Natural killer cell (primary cell): Measurements from ENCODE around the gene MEPE. TPM values are rescaled to one million over a fixed set of nuclear protein-coding genes. Genes with fewer than 3 reads are reported as not detected.

Experiments
- ATAC-seq, 3 donors: fragments of 150-1000 bp in 2 of 3; fragments of 200-7000 bp in 1 of 3; cut with Tn5 transposase; 1 replicate in 1 of 3; 2 replicates in 2 of 3; pipeline ENCODE4 v1.10.0; 2021; ENCODE audit warnings: mild to moderate bottlenecking in 2 of 3, moderate library complexity in 2 of 3
- DNase-seq, 2 donors: peaks; one replicate each; pipeline versions ENCODE4 v3.0.0 to v3.0.0-alpha.2; 2013 to 2021; ENCODE audit warnings: mixed read lengths in 1 of 2
- H3K27ac ChIP-seq: one replicate; pipeline ENCODE4 v1.5.1; 2013; ENCODE audit warnings: mild to moderate bottlenecking, low read length
- H3K27me3 ChIP-seq: one replicate; pipeline ENCODE4 v1.6.1; 2013; ENCODE audit warnings: low read length; ENCODE audit not compliant: control insufficient read depth, insufficient read depth
- H3K36me3 ChIP-seq: one replicate; pipeline ENCODE4 v1.6.1; 2013; ENCODE audit warnings: low read length; ENCODE audit not compliant: control insufficient read depth, insufficient read depth
- H3K4me1 ChIP-seq: one replicate; pipeline ENCODE4 v1.6.1; 2013; ENCODE audit warnings: low read length; ENCODE audit not compliant: control insufficient read depth, insufficient read depth
- H3K4me3 ChIP-seq: one replicate; pipeline ENCODE4 v1.5.1; 2013; ENCODE audit warnings: low read length
- H3K9me3 ChIP-seq: one replicate; pipeline ENCODE4 v1.6.1; 2013; ENCODE audit warnings: low read length; ENCODE audit not compliant: control insufficient read depth, insufficient read depth
- H3K27ac Mint-ChIP-seq, 2 donors: one replicate each; pipeline ENCODE4 v1.8.0; 2022; ENCODE audit warnings: mild to moderate bottlenecking in 2 of 2, mixed read lengths in 2 of 2, moderate library complexity in 1 of 2
- H3K27me3 Mint-ChIP-seq, 2 donors: one replicate each; pipeline ENCODE4 v1.8.0; 2022; ENCODE audit warnings: low read depth in 2 of 2, mixed read lengths in 2 of 2
- H3K36me3 Mint-ChIP-seq: one replicate; pipeline ENCODE4 v1.8.0; 2022; ENCODE audit warnings: mixed read lengths
- H3K4me1 Mint-ChIP-seq, 2 donors: one replicate each; pipeline ENCODE4 v1.8.0; 2022; ENCODE audit warnings: mixed read lengths in 2 of 2
- H3K4me3 Mint-ChIP-seq: one replicate; pipeline ENCODE4 v1.8.0; 2022; ENCODE audit warnings: mild to moderate bottlenecking, moderate library complexity, mixed read lengths
- H3K9me3 Mint-ChIP-seq, 2 donors: one replicate each; pipeline ENCODE4 v1.8.0; 2022; ENCODE audit warnings: mixed read lengths in 2 of 2
- WGBS: methylation state at CpG from one replicate; pipeline ENCODE4 v1.1.7; 2013; ENCODE audit warnings: missing lambda C conversion rate; ENCODE audit not compliant: insufficient coverage; 5-methylcytosine and 5-hydroxymethylcytosine counted together
- intact Hi-C: fragments of 100-400 bp; cut with micrococcal nuclease; formaldehyde crosslinking; loops from one replicate; pipeline ENCODE4 v1.14.2; 2022
- total RNA-seq, 4 donors: library from RNA; stranded (reverse); fragments of 120-200 nt in 1 of 4; gene quantifications; one replicate each; pipeline versions ENCODE4 v1.2.3 to v1.2.4, GENCODE V29; 2013 to 2022
- TF ChIP-seq, protein P1 (sequence below): fragments of 200-600 bp; IDR thresholded peaks from one replicate; pipeline ENCODE4 v1.8.0; 2022; ENCODE audit warnings: antibody characterized with exemption

MEPE gene
- total RNA-seq, 3 donors from 2014 or later (not counting 1 experiment from before 2014, with no cell fraction given) = not detected

DNA sequence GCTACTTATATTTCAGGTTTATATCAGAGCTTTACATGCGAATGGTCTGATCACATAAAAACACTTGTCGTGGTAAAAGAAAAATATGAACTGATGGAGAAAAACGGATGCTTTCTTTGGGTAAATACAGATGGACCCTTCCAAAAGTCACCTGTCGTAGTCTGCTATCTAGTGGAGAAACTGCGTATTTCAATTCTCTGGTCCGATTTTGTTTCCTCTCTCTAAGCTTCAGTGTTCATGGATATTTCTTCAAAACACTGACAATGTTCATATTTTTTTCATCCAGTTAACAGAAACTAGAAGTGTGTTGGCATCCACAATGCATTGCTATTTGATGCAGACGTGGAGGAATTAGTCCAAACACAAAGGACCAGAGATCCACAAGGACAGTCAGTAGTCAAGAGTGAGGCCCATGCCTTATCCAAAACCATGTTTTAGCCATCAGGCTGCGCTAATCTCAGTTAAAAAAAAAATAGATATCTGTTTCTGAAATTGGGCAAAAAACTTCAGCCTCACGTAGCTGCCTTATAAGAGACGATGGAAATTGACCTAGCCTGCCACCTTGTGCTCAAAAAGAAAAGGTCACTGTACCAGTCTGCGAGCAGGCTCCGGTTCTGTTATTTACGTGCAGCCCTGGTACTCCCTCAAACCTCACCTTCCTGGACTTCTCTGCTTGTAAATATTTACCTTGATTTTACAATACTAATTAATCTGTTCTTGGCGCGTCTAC lies 16.0 kb downstream of the MEPE start:
- TF ChIP-seq, protein P1, sequence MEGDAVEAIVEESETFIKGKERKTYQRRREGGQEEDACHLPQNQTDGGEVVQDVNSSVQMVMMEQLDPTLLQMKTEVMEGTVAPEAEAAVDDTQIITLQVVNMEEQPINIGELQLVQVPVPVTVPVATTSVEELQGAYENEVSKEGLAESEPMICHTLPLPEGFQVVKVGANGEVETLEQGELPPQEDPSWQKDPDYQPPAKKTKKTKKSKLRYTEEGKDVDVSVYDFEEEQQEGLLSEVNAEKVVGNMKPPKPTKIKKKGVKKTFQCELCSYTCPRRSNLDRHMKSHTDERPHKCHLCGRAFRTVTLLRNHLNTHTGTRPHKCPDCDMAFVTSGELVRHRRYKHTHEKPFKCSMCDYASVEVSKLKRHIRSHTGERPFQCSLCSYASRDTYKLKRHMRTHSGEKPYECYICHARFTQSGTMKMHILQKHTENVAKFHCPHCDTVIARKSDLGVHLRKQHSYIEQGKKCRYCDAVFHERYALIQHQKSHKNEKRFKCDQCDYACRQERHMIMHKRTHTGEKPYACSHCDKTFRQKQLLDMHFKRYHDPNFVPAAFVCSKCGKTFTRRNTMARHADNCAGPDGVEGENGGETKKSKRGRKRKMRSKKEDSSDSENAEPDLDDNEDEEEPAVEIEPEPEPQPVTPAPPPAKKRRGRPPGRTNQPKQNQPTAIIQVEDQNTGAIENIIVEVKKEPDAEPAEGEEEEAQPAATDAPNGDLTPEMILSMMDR = peak; percentile 62
- no peaks in the 10 kb centered on the region for H3K36me3 Mint-ChIP-seq
- peak overlapping the region; percentile 38 for H3K4me3 Mint-ChIP-seq
- DNase-seq (peak; percentile 19 to 61), ATAC-seq (peak; percentile 83 to 92 (median 90))
- no peak overlapping the region for H3K27ac Mint-ChIP-seq
- Histone ChIP-seq H3K4me3 (no peak overlapping the region), H3K4me1 (no peaks in the 10 kb centered on the region), H3K36me3 (no peaks in the 10 kb centered on the region), H3K9me3 (no peaks in the 10 kb centered on the region), H3K27ac (no peak overlapping the region), H3K27me3 (no peaks in the 10 kb centered on the region)
- intact Hi-C loops = loop anchor here (2.0 to 10.0 kb wide), 4 partner anchors 171 to 474 kb away; no protein-coding TSS in a partner anchor
- peaks cover 23 to 44% of the 10 kb centered on the region in 2 donors for H3K27me3 Mint-ChIP-seq
- H3K4me1 Mint-ChIP-seq = peaks cover 10 to 17% of the 10 kb centered on the region in 2 donors
- 17% methylated on average over 14 of the region's 15 CpGs for WGBS
- H3K9me3 Mint-ChIP-seq = no peaks in the 10 kb centered on the region

DNA sequence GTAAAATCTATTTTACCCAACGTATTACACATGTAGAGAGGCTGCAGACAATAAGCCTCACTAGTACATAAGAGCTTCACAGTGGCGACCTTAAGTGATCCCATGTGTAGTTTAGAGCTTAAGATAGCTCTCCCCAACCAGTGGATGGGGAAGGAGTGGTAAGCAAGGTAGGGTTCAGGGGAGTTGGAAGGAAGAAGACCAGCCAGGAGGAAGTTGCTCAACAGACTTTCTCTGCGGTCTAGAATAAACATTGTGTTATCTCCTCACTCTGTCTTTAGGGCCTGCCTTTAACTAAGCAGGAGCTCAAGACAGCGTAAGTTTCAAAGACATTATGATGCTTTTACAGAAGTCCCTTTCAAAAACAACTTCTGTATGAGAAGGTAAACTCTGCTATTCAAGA lies 16.8 kb downstream of the MEPE start:
- WGBS = 0% methylated on average over 1 of the region's 4 CpGs
- Mint-ChIP-seq H3K4me3 (no peak overlapping the region), H3K27ac (peak overlapping the region in 1 of 2 donors; percentile 9), H3K36me3 (no peaks in the 10 kb centered on the region), H3K9me3 (no peaks in the 10 kb centered on the region), H3K27me3 (peaks cover 20 to 36% of the 10 kb centered on the region in 2 donors), H3K4me1 (peaks cover 10 to 17% of the 10 kb centered on the region in 2 donors)
- Histone ChIP-seq H3K4me1 (no peaks in the 10 kb centered on the region), H3K27me3 (no peaks in the 10 kb centered on the region), H3K4me3 (no peak overlapping the region), H3K27ac (no peak overlapping the region), H3K9me3 (no peaks in the 10 kb centered on the region), H3K36me3 (no peaks in the 10 kb centered on the region)
- intact Hi-C loops = loop anchor here (2.0 to 10.0 kb wide), 4 partner anchors 172 to 475 kb away; no protein-coding TSS in a partner anchor
- DNase-seq = peak in 1 of 2 donors; percentile 9
- TF ChIP-seq, protein P1 = no peak
- ATAC-seq = peak; percentile 19 to 75 (median 33)

DNA sequence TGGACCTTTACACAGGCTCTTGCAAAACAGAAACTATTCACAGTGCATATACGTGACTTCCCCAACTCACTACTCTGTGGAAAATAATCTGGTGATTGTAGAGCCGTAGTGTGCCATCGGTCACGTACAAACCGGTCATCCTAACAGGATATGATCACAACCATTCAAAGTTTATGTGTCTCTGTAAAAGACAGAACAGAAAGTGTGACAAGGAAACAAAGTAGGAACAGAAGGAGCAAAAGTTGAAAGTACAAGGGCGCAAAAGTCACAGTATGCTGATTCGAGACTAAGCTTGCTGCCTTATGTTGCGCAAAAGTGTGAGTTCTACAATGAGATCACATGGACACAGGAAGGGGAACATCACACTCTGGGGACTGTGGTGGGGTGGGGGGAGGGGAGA lies 18.6 kb downstream of the MEPE start:
- TF ChIP-seq, protein P1 = no peak
- no peaks in the 10 kb centered on the region for H3K36me3 Mint-ChIP-seq
- H3K9me3 Mint-ChIP-seq = no peaks in the 10 kb centered on the region
- Histone ChIP-seq H3K27ac (no peak overlapping the region), H3K27me3 (no peaks in the 10 kb centered on the region), H3K4me1 (peaks cover 2% of the 10 kb centered on the region), H3K36me3 (no peaks in the 10 kb centered on the region), H3K4me3 (no peak overlapping the region), H3K9me3 (no peaks in the 10 kb centered on the region)
- intact Hi-C loops = no loop called here
- peaks cover 7 to 23% of the 10 kb centered on the region in 2 donors for H3K27me3 Mint-ChIP-seq
- H3K4me3 Mint-ChIP-seq = no peak overlapping the region
- H3K4me1 Mint-ChIP-seq = peaks cover 10 to 30% of the 10 kb centered on the region in 2 donors
- no peak overlapping the region for H3K27ac Mint-ChIP-seq
- peak in 1 of 2 donors; percentile 4 for DNase-seq
- peak in 1 of 3 donors; percentile 51 for ATAC-seq
- WGBS = 73% methylated on average over 8 of the region's 8 CpGs
